A204.1 (cell line): ENCODE results near the gene SRPK2.
"Not testable (repeated sequence)": the region's sequence is repeated elsewhere in the genome, so short reads cannot be mapped to it uniquely, and the experiment has no call there.

Experiments used
- FAIRE-seq: peaks from 2 replicates; lab custom pipeline; 2012; peaks lifted over from hg19 to GRCh38; lab: Jason Lieb, UNC

SRPK2 gene

DNA sequence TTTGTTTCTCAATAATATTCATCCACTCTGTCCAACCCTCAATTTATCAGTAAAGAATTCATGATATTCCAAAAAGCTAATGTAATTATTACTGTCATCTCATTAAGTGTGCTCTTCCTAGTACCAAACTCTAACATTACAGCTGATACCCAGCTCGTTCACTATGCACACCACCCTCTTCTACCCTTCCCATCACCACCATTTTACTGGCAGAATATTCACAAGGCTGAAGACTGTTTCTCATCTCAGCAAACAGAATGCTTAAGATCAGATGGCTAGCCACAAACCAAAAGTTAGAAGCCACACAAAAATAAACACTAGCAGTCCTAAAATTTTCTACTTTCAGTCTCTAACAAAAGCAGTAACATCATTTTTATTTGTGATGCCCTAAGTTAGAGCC is 121.5 kb downstream of the SRPK2 start:
- no peak for FAIRE-seq

DNA sequence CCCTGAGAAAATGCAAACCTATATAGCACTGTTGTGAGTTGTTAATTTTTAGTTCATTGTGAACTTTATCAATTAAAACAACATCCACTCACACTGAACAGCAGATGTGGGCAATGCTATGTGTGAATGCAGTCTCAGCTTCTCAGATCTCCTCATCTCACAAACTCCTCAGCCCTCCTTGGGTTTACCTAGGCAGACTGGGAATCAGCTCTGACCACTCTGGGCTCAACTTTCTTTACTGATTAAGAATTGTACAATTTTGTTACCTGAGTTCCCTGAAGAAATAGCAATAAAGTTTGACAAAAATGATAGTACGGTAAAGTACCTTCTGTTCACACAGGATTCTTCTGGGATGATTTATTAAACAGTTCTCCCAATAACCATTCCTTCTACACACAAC is 124.0 kb downstream of the SRPK2 start:
- no peak for FAIRE-seq

DNA sequence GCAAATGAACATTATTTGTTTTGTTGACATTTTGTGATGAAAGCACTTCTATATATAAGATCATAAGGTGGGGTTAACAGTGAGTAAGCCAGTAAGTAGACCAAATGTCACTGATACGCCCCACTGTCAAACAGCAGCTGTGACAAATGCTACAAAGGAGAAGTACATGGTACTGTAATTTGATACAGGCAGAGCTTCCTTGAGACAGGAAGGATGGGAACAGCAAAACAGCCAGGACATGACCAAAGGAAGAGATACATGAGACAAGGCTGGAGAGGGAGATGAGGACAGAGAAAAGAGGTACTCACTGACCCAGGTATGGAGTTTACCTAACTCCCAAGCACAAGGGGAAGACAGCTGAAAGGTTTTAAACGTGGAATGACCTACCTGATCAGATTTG is 127.0 kb downstream of the SRPK2 start:
- no peak for FAIRE-seq

DNA sequence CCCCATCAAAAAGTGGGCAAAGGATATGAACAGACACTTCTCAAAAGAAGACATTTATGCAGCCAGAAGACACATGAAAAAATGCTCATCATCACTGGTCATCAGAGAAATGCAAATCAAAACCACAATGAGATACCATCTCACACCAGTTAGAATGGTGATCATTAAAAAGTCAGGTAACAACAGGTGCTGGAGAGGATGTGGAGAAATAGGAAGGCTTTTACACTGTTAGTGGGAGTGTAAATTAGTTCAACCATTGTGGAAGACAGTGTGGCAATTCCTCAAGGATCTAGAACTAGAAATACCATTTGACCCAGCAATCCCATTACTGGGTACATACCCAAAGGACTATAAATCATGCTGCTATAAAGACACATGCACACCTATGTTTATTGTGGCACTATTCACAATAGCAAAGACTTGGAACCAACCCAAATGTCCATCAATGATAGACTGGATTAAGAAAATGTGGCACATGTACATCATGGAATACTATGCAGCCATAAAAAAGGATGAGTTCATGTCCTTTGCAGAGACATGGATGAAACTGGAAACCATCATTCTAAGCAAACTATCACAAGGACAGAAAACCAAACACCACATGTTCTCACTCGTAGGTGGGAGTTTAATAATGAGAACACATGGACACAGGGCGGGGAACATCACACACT is 128.4 kb downstream of the SRPK2 start:
- FAIRE-seq, result not testable (repeated sequence)

GRCh38 chr7:105258919-105259318 is 129.8 kb downstream of the SRPK2 start:
- FAIRE-seq, result not testable (repeated sequence)

DNA sequence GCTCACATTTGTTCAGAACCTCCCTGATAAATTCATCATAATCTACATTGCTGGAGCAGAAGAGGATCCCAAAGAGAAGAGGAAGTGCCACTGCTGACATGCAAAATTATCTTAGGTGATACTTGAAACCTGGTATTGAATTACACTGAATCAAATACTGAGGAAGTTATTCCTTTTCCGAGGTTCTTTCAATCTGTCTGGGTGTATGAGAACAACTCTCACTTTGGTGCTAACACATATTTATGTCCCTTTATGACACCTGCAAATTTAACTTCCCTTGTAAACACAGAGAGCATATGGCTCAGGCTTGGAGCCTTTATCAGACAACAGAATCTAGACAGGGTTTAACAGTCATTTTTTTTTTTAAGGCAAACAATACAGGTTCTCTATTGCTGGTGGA is 131.4 kb downstream of the SRPK2 start:
- FAIRE-seq, result no peak

GRCh38 chr7:105256761-105257231 is 131.9 kb downstream of the SRPK2 start:
- FAIRE-seq, result no peak

GRCh38 chr7:105250706-105251105 is 138.0 kb downstream of the SRPK2 start:
- no peak for FAIRE-seq

GRCh38 chr7:105250239-105250638 is 138.5 kb downstream of the SRPK2 start:
- FAIRE-seq, result no peak

DNA sequence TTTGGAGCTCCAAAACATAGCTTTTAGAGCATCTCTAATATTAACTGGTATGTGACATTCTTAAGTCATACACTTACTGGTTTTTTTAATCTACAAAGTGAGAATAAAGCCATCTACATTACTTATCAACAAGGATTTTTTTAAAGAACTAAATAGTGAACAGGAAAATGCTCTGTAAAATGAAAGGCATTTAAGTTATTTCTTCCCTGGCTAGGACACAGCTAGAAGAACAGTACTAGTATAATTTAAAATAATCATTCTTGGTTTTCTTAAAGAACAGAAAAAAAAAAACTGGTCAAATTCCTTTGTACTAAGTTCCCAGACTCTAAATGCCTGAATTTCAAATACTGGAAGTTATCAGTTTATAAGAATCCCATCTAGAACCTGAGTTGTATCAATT is 139.5 kb downstream of the SRPK2 start:
- FAIRE-seq, result peak; percentile 27

DNA sequence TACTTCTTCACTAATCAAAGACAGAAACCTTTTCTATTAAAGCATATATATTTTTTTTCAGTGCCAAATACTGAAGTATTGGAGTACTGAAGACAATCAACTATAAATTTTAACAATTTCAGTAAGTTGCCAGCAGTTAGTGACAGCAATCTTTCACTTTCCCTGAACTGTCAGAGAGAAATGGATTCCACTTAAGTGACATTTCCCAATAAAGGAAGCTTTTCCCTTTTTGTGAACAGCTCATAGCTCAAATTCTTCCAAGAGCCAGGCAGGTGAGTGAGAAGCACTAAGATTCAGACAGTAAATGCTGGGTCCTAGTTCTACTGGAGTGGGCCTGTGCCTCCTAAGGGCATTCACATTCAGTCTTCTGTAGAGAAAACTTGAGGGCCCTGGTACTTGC is 142.0 kb downstream of the SRPK2 start:
- FAIRE-seq, result no peak

GRCh38 chr7:105246256-105246655 is 142.5 kb downstream of the SRPK2 start:
- FAIRE-seq, result no peak

GRCh38 chr7:105245398-105246114 is 143.2 kb downstream of the SRPK2 start:
- FAIRE-seq, result no peak

- no peak for FAIRE-seq
These were observed 144.1 kb downstream of the SRPK2 start for GRCh38 chr7:105244594-105244993.

DNA sequence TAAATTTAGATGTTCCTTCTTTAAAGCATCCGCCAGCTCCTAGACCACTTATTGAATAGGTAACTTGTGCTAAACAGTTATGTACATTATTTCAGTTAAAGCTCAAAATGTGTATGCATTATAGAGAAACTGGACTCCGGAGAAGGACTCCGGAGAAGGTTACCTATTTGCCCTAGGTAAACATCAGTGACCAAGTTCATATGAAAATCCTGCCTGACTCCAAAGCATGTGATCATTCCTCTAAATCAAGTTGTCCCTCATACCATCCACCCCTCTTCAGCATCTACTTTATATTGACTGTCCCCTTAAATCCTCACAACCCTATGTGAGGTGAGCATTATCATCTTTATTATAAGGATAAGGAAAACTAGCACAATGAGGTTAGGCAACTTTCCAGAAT is 147.5 kb downstream of the SRPK2 start:
- FAIRE-seq, result no peak

DNA sequence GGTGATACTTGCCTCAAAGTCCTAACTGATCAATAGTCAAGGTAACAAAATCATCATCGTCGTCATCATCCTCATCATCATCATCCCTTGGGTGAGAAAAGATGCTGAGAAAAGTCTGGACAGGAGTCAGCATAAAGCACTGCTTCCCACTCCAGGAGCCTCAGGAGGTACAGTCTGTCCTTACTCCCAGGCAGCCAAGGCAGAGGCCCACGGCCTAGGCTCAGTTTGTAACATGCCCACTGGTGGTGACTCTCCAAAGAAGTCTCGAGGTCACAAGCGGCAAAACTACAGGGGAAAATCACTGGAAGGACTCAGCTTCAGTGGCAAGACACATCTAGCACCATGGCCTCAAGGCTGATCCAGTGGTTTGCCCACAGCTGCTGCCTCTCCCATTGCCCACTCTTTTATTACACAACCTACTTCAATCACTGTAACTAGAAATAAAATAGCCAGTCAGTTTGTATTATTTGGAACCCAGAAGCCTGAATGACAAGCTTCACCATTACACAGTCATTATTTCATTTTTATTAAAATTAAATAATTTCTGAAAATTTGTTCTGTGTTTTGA is 150.4 kb downstream of the SRPK2 start:
- FAIRE-seq, result peak; percentile 39

DNA sequence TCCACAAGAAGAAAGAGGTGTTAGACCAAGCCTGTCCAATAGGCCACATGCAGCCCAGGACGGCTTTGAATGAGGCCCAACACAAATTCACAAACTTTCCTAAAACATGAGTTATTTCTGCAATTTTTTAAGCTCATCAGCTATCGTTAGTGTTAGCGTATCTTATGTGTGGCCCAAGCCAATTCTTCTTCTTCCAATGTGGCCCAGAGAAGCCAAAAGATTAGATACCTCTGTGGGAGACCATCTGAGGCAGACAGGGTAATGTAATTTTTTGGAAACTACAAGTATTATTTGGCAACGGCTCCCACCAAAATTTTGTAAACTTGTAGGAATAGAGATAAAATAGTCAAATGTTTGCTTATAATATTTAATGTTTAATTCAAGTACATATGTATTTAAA is 153.8 kb downstream of the SRPK2 start:
- no peak for FAIRE-seq

- FAIRE-seq, result not testable (repeated sequence)
These were observed 155.9 kb downstream of the SRPK2 start for GRCh38 chr7:105232829-105233291.

DNA sequence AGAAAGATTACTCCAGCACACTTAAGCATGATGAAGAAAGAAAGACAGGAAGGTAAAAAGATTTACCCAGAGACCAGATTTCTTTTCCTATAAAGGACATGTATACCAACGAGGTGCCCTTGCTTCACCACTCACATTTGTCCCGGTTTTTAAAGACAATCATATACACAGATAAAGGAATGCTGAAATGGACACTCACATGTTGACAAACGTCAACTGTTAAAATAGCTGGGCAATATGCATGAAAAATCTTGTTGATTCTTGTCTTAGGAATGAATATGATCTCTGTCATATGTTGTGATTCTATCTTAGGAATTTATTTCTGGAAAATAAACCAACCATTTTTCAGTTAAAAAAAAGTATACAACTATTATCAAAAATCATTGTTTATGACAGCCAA is 158.2 kb downstream of the SRPK2 start:
- FAIRE-seq, result peak; percentile 66

DNA sequence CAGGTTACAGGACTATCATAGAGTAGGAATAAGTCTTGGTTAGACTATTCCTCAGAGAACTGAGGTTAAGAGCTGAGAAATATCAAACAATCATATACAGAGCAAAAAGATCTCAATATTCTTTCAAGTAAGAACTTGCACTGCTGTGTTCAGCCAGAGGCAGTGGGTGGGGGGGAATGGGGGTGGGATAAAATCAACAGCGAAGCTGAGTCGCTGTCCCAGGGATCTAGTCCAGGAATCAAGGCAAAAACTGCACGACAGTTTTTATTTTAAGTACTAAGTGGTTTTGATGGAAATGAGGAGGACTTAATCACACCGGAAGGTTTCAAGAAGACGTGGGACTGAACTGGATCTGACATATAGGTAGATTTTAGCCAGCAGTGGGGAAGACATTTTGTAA is 159.1 kb downstream of the SRPK2 start:
- FAIRE-seq, result no peak

DNA sequence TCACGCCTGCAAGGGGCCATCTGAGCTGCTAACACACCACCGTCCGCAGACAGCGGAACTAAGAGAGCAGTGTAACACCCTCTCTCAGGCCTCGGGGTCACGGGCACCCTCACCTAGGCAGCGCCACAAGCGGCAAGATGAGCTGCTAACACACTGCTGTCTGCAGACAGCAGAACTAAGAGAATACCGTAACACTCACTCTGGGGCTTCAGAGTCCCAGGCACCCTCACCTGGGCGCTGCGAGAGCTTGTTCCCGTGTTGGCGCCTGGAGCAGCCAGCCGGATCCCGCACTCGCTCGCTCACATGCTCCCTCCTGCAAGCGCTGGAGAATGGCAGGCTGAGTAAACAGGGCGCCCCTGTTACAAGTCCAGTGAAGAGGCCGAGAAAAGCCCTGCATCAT is 160.2 kb downstream of the SRPK2 start:
- FAIRE-seq, result no peak

GRCh38 chr7:105227391-105227790 is 161.3 kb downstream of the SRPK2 start:
- FAIRE-seq, result no peak

GRCh38 chr7:105224884-105225651 is 163.7 kb downstream of the SRPK2 start:
- FAIRE-seq, result no peak
